DMS114 treated with DMSO at 0.1 percent for 48 hours (cell line): Measurements from ENCODE around the gene RNU1-3.
A peak's percentile ranks its signal among the peaks of the same experiment; 100 is the strongest.
"Not testable (repeated sequence)": the region's sequence is repeated elsewhere in the genome, so short reads cannot be mapped to it uniquely, and the experiment has no call there.

ENCODE experiments used
- DNase-seq: peaks from one replicate; lab custom pipeline; 2025; ENCODE audit not compliant: unreplicated experiment; lab: John Stamatoyannopoulos, UW

RNU1-3 gene

GRCh38 chr1:16658234-16658633 is 8.5 kb downstream of the RNU1-3 start:
- not testable (repeated sequence) for DNase-seq

- not testable (repeated sequence) for DNase-seq
Observed at GRCh38 chr1:16656981-16657683, 9.6 kb downstream of the RNU1-3 start.

GRCh38 chr1:16656574-16656973 is 10.2 kb downstream of the RNU1-3 start:
- DNase-seq: not testable (repeated sequence)

- DNase-seq: not testable (repeated sequence)
Observed at GRCh38 chr1:16651560-16651959, 15.2 kb downstream of the RNU1-3 start.

GRCh38 chr1:16649960-16650359 is 16.8 kb downstream of the RNU1-3 start:
- DNase-seq: not testable (repeated sequence)

GRCh38 chr1:16649390-16649789 is 17.4 kb downstream of the RNU1-3 start:
- not testable (repeated sequence) for DNase-seq

- DNase-seq: not testable (repeated sequence)
Observed at GRCh38 chr1:16648756-16649155, 18.0 kb downstream of the RNU1-3 start.

- not testable (repeated sequence) for DNase-seq
Observed at GRCh38 chr1:16648250-16648649, 18.5 kb downstream of the RNU1-3 start.

GRCh38 chr1:16647179-16648176 is 19.3 kb downstream of the RNU1-3 start:
- DNase-seq: not testable (repeated sequence)

GRCh38 chr1:16646716-16647115 is 20.0 kb downstream of the RNU1-3 start:
- DNase-seq: not testable (repeated sequence)

- DNase-seq: not testable (repeated sequence)
Observed at GRCh38 chr1:16646061-16646664, 20.6 kb downstream of the RNU1-3 start.

GRCh38 chr1:16645271-16646060 is 21.3 kb downstream of the RNU1-3 start:
- DNase-seq: not testable (repeated sequence)

- DNase-seq: peak; percentile 94
Observed at GRCh38 chr1:16644482-16645270, 22.1 kb downstream of the RNU1-3 start.

- no peak for DNase-seq
Observed at GRCh38 chr1:16644193-16644481, 22.6 kb downstream of the RNU1-3 start.

GRCh38 chr1:16643476-16644192 is 23.1 kb downstream of the RNU1-3 start:
- not testable (repeated sequence) for DNase-seq

- not testable (repeated sequence) for DNase-seq
Observed at GRCh38 chr1:16643001-16643411, 23.7 kb downstream of the RNU1-3 start.

GRCh38 chr1:16642025-16642966 is 24.5 kb downstream of the RNU1-3 start:
- DNase-seq: not testable (repeated sequence)
